IMR-90 (cell line): ENCODE results near the gene MAB21L3.

ENCODE experiments used
- BHLHE40 ChIP-seq: fragments of 150-350 bp; IDR thresholded peaks from 2 replicates; pipeline ENCODE4 v1.6.1; 2016; ENCODE audit warnings: mild to moderate bottlenecking, low read depth, low read length
- CEBPB ChIP-seq: IDR thresholded peaks from 2 replicates; pipeline ENCODE4 v1.6.1; 2012; ENCODE audit warnings: low read depth, low read length, improper control_type of control experiment
- CTCF ChIP-seq: conservative IDR thresholded peaks from 2 replicates; pipeline ENCODE4 v1.5.1; 2012; ENCODE audit warnings: mild to moderate bottlenecking, low read depth, low read length, improper control_type of control experiment
- ELK1 ChIP-seq: fragments of 150-350 bp; IDR thresholded peaks from 2 replicates; pipeline ENCODE4 v1.6.1; 2016; ENCODE audit warnings: low read depth, mild to moderate bottlenecking, low read length, moderate library complexity, borderline replicate concordance
- FOS ChIP-seq: fragments of 150-350 bp; IDR thresholded peaks from 2 replicates; pipeline ENCODE4 v1.6.1; 2016; ENCODE audit warnings: low read depth, low read length
- MAFK ChIP-seq: IDR thresholded peaks from 2 replicates; pipeline ENCODE4 v1.6.1; 2012; ENCODE audit warnings: low read depth, low read length, improper control_type of control experiment
- MAZ ChIP-seq: IDR thresholded peaks from 2 replicates; pipeline ENCODE4 v1.6.1; 2012; ENCODE audit warnings: low read depth, mild to moderate bottlenecking, low read length, improper control_type of control experiment, moderate library complexity, borderline replicate concordance
- MXI1 ChIP-seq: IDR thresholded peaks from 2 replicates; pipeline ENCODE4 v1.6.1; 2012; ENCODE audit warnings: low read depth, mild to moderate bottlenecking, low read length, moderate library complexity, borderline replicate concordance
- NFE2L2 ChIP-seq: fragments of 150-350 bp; IDR thresholded peaks from 2 replicates; pipeline ENCODE4 v1.6.1; 2016; ENCODE audit warnings: low read depth, mild to moderate bottlenecking, low read length
- POLR2A ChIP-seq: IDR thresholded peaks from 2 replicates; pipeline ENCODE4 v1.6.1; 2012; ENCODE audit warnings: mild to moderate bottlenecking, low read depth, low read length
- RAD21 ChIP-seq: IDR thresholded peaks from 2 replicates; pipeline ENCODE4 v1.6.1; 2012; ENCODE audit warnings: low read length, improper control_type of control experiment
- RCOR1 ChIP-seq: IDR thresholded peaks from 2 replicates; pipeline ENCODE4 v1.6.1; 2012; ENCODE audit warnings: mild to moderate bottlenecking, low read length, improper control_type of control experiment; ENCODE audit not compliant: insufficient replicate concordance
- RFX5 ChIP-seq: IDR thresholded peaks from 2 replicates; pipeline ENCODE4 v1.8.0; 2012; ENCODE audit warnings: low read depth, mild to moderate bottlenecking, low read length, moderate library complexity
- USF2 ChIP-seq: fragments of 150-350 bp; IDR thresholded peaks from 2 replicates; pipeline ENCODE4 v1.6.1; 2017; ENCODE audit warnings: mild to moderate bottlenecking, antibody characterized with exemption, low read length, low read depth

GRCh38 chr1:116125758-116126157 lies 14.6 kb downstream of the MAB21L3 start:
- TF ChIP-seq CTCF (no peak), USF2 (no peak), RFX5 (no peak), RAD21 (no peak), POLR2A (no peak), ELK1 (no peak), FOS (no peak), MAFK (no peak), MXI1 (no peak), BHLHE40 (no peak), MAZ (no peak), CEBPB (no peak), RCOR1 (no peak), NFE2L2 (no peak)
